ENCODE results near the gene DDR1. TPM values are rescaled to one million over a fixed set of nuclear protein-coding genes. Genes with fewer than 3 reads are reported as not detected.

DDR1 gene
- total RNA-seq, 4 donors from 2014 or later: 2.1 to 74.1 (median 30.3) TPM

DNA sequence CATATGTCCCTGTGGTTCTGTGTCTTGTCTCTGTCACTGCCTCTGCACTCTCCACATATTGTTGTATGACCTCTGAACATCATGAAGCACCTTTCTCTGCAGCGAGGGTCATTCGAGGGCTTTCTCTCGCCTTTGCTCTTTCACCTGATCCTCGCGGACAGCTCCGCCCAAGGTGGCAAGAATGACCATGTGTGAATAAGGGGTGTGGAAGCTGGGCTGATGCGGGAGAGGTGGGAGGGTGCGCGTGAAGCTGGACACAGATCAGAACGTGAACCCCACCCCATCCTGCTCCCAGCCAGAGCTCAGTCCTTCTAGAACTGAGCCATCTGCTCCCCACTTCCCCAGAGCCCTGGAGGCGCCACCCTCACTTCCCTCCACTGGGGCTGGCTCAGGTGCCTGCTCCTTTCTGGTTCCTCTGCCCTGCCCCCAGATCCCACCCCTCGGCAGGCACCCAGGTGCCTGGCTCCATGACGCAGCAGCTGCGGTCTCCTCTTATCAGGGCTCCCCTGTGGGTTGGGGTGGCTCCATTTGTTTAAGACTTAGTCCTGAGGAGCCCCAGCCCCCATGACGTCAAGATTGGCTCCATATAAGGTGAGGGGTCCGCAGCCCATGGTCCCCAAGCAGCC lies 56.2 kb downstream of the DDR1 start, which contains the start of gene MUCL3:
MUCL3 (plus strand) TSS at position 613 of the 626 bp plus-strand sequence. CDS start 27 bp downstream, outside the sequence.
- Histone ChIP-seq H3K36me3 (no peaks in the 10 kb centered on the region), H3K9me3 (no peaks in the 10 kb centered on the region), H3K4me3 (no peak within 1 kb of the TSS), H3K27ac (no peak within 1 kb of the TSS), H3K4me1 (no peaks in the 10 kb centered on the region), H3K27me3 (no peaks in the 10 kb centered on the region)
- no peak for DNase-seq
- no peak for TF ChIP-seq POLR2A (IDR thresholded peaks at IDR 0.05)
- TF ChIP-seq, protein P1, sequence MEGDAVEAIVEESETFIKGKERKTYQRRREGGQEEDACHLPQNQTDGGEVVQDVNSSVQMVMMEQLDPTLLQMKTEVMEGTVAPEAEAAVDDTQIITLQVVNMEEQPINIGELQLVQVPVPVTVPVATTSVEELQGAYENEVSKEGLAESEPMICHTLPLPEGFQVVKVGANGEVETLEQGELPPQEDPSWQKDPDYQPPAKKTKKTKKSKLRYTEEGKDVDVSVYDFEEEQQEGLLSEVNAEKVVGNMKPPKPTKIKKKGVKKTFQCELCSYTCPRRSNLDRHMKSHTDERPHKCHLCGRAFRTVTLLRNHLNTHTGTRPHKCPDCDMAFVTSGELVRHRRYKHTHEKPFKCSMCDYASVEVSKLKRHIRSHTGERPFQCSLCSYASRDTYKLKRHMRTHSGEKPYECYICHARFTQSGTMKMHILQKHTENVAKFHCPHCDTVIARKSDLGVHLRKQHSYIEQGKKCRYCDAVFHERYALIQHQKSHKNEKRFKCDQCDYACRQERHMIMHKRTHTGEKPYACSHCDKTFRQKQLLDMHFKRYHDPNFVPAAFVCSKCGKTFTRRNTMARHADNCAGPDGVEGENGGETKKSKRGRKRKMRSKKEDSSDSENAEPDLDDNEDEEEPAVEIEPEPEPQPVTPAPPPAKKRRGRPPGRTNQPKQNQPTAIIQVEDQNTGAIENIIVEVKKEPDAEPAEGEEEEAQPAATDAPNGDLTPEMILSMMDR (IDR thresholded peaks at IDR 0.05): no peak
- intact Hi-C loops (cut with DNase I; ENCODE audit: low total_unique reads): no loop called here

DNA sequence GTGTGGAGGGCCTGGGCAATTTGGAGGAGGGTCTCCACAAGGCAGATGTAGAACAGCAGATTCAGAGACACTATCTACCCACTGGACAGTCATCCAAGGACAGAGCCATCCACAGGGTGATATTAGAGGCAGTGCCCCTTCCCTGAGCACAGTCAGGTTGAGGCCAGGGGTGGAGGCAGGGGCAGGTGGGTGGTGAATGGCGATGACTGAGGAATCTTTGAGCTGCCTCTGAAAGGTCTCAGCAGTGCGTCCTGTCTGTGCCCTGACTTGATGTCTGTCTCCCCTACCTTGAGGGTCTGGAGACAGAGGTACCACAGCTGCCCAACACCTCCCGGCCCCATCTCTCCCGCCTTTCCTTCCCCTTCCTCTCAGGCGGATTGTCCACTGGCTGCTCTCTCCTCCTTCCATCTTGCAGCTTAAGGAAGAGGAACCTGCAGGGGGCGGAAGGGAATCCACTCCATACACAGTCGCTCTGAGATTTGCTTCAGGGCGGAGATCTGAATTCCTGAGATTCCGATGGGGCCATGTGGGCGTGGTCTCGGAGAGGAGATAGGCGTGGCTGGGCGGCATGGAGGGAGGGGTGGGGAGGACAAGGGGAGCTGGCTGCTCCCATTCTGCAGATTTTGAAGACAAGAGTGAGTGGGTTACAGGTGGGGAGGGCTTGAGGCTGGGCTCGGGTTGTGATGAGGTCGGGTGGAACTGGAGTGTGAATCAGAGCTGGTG lies 58.2 kb downstream of the DDR1 start:
- Histone ChIP-seq H3K36me3 (no peaks in the 10 kb centered on the region), H3K27me3 (no peaks in the 10 kb centered on the region), H3K27ac (no peak overlapping the region), H3K4me1 (no peaks in the 10 kb centered on the region), H3K4me3 (no peak overlapping the region), H3K9me3 (no peaks in the 10 kb centered on the region)
- TF ChIP-seq POLR2A (IDR thresholded peaks at IDR 0.05): no peak
- TF ChIP-seq, protein P1 (IDR thresholded peaks at IDR 0.05): peak in 3 of 4 experiments; percentile 12 to 39 (median 23)
- DNase-seq: peak; percentile 48 to 63
- intact Hi-C loops (cut with DNase I; ENCODE audit: low total_unique reads): no loop called here

GRCh38 chr6:30944051-30944450 lies 59.7 kb downstream of the DDR1 start:
- intact Hi-C loops (cut with DNase I; ENCODE audit: low total_unique reads): no loop called here

GRCh38 chr6:30945281-30945680 lies 61.0 kb downstream of the DDR1 start:
- H3K4me1 ChIP-seq: no peaks in the 10 kb centered on the region
- no peak for DNase-seq
- TF ChIP-seq, protein P1 (IDR thresholded peaks at IDR 0.05): no peak
- no peak for TF ChIP-seq POLR2A (IDR thresholded peaks at IDR 0.05)
- no peaks in the 10 kb centered on the region for H3K36me3 ChIP-seq
- no peaks in the 10 kb centered on the region for H3K9me3 ChIP-seq
- intact Hi-C loops (cut with DNase I; ENCODE audit: low total_unique reads): no loop called here
- no peak overlapping the region for H3K27ac ChIP-seq
- H3K4me3 ChIP-seq: no peak overlapping the region
- H3K27me3 ChIP-seq: no peaks in the 10 kb centered on the region

More at GRCh38 chr6:30944051-30944450, 59.7 kb downstream of the DDR1 start:
- no peak overlapping the region for H3K27ac ChIP-seq
- no peak for DNase-seq
- H3K4me3 ChIP-seq: no peak overlapping the region
- no peaks in the 10 kb centered on the region for H3K36me3 ChIP-seq
- H3K4me1 ChIP-seq: no peaks in the 10 kb centered on the region
- H3K27me3 ChIP-seq: no peaks in the 10 kb centered on the region
- TF ChIP-seq, protein P1 (IDR thresholded peaks at IDR 0.05): no peak
- TF ChIP-seq POLR2A (IDR thresholded peaks at IDR 0.05): no peak
- H3K9me3 ChIP-seq: no peaks in the 10 kb centered on the region

GRCh38 chr6:30947231-30947630 lies 62.9 kb downstream of the DDR1 start:
- no peak for TF ChIP-seq POLR2A (IDR thresholded peaks at IDR 0.05)
- TF ChIP-seq, protein P1 (IDR thresholded peaks at IDR 0.05): no peak
- DNase-seq: no peak
- Histone ChIP-seq H3K27ac (no peak overlapping the region), H3K4me1 (no peaks in the 10 kb centered on the region), H3K36me3 (no peaks in the 10 kb centered on the region), H3K4me3 (no peak overlapping the region), H3K27me3 (no peaks in the 10 kb centered on the region), H3K9me3 (no peaks in the 10 kb centered on the region)
- intact Hi-C loops (cut with DNase I; ENCODE audit: low total_unique reads): no loop called here

Measured in uterus (tissue), 4 donors.